GM12865 (cell line): ENCODE results near the gene CDC16.
A peak's percentile ranks its signal among the peaks of the same experiment; 100 is the strongest.

Experiments used
- DNase-seq: peaks from one replicate; pipeline ENCODE4 v3.0.0; 2010; ENCODE audit warnings: low read depth
- H3K4me3 ChIP-seq: 2 replicates; pipeline ENCODE4 v1.5.1; 2011; ENCODE audit warnings: mild to moderate bottlenecking, low read depth, low read length, control low read depth
- CTCF ChIP-seq: IDR thresholded peaks from 2 replicates; pipeline ENCODE4 v1.5.1; 2011; ENCODE audit warnings: low read length, control low read depth, low read depth, inconsistent platforms; ENCODE audit not compliant: insufficient read depth; ENCODE audit errors: missing control alignments

Gene CDC16

GRCh38 chr13:114213980-114214379 is 20.7 kb upstream of the CDC16 start:
- H3K4me3 ChIP-seq, result no peak overlapping the region
- DNase-seq, result no peak
- TF ChIP-seq CTCF, result no peak

- no peak overlapping the region for H3K4me3 ChIP-seq
- no peak for TF ChIP-seq CTCF
- no peak for DNase-seq
Observed at GRCh38 chr13:114219392-114219791, 15.3 kb upstream of the CDC16 start.

- TF ChIP-seq CTCF, result no peak
- peak; percentile 18 for DNase-seq
- H3K4me3 ChIP-seq, result no peak overlapping the region
Observed at GRCh38 chr13:114222461-114222968, 12.2 kb upstream of the CDC16 start.

- no peak for DNase-seq
- TF ChIP-seq CTCF, result no peak
- no peak overlapping the region for H3K4me3 ChIP-seq
Observed at GRCh38 chr13:114224201-114224600, 10.5 kb upstream of the CDC16 start.

- no peak for TF ChIP-seq CTCF
- no peak overlapping the region for H3K4me3 ChIP-seq
- no peak for DNase-seq
Observed at GRCh38 chr13:114225610-114226009, 9.1 kb upstream of the CDC16 start.

GRCh38 chr13:114226088-114226487 is 8.6 kb upstream of the CDC16 start:
- DNase-seq, result peak; percentile 17
- H3K4me3 ChIP-seq, result no peak overlapping the region
- no peak for TF ChIP-seq CTCF

GRCh38 chr13:114226699-114227323 is 7.9 kb upstream of the CDC16 start:
- H3K4me3 ChIP-seq, result no peak overlapping the region
- TF ChIP-seq CTCF, result peak; percentile 98
- DNase-seq, result peak; percentile 90
